Measurements from ENCODE around the gene DUSP23. TPM values are rescaled to one million over a fixed set of nuclear protein-coding genes. Genes with fewer than 3 reads are reported as not detected.

The DUSP23 gene
- polyA plus RNA-seq, 1 donor from 2014 or later, result 5.4 TPM

DNA sequence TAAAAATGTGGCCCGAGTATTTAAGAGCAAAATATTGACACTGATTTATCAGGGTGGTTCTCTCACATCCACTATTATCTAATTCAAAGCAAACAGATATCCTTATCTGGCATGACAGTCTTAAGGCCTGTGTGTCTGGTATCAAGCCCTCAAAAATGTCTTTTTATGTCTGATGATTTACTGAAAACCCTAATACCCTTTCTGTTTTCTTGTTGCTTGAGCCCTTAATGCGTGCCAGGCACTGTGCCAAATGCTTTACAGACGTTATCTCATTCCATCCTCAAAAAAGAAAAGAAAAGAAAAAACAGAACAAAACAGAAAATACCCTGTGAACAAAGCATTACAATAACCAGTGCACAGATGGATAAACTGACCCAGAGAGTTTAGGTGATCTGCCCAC, 5.7 kb downstream of the DUSP23 start:
- Histone ChIP-seq H3K9me3 (ENCODE audit: low read length) (no peaks in the 10 kb centered on the region), H3K27me3 (ENCODE audit: insufficient read depth, low read depth, low read length) (peaks cover 4% of the 10 kb centered on the region), H3K4me2 (ENCODE audit: low read length) (no peak overlapping the region), H3K4me3 (ENCODE audit: low read length) (no peak overlapping the region), H2AFZ (ENCODE audit: low read depth, low read length) (no peak overlapping the region), H4K20me1 (ENCODE audit: insufficient read depth) (no peaks in the 10 kb centered on the region), H3K79me2 (replicated peaks; ENCODE audit: insufficient read depth, low read length) (no peaks in the 10 kb centered on the region), H3K9ac (ENCODE audit: low read length) (no peak overlapping the region), H3K9me2 (ENCODE audit: insufficient read depth, low read length) (no peaks in the 10 kb centered on the region), H3K36me3 (ENCODE audit: insufficient read depth, low read length) (no peaks in the 10 kb centered on the region), H3F3A (ENCODE audit: insufficient read depth, low read length, poor library complexity, severe bottlenecking) (no peaks in the 10 kb centered on the region), H3K27ac (ENCODE audit: low read length) (no peak overlapping the region)
- TF ChIP-seq POLR2AphosphoS5 (IDR thresholded peaks at IDR 0.05) (no peak), TAF1 (IDR thresholded peaks at IDR 0.05; ENCODE audit: low read depth) (no peak), CTCF (IDR thresholded peaks at IDR 0.05; ENCODE audit: poor library complexity, severe bottlenecking) (no peak), EZH2 (IDR thresholded peaks at IDR 0.05; ENCODE audit: borderline replicate concordance, insufficient read depth, low read length, poor library complexity, severe bottlenecking) (no peak), REST (IDR thresholded peaks at IDR 0.05; ENCODE audit: borderline replicate concordance) (no peak), RAD21 (conservative IDR thresholded peaks at IDR 0.05) (no peak), MXI1 (conservative IDR thresholded peaks at IDR 0.05; ENCODE audit: poor library complexity, severe bottlenecking) (no peak), SMC3 (conservative IDR thresholded peaks at IDR 0.05; ENCODE audit: poor library complexity) (no peak), EP300 (conservative IDR thresholded peaks at IDR 0.05; ENCODE audit: poor library complexity, severe bottlenecking) (no peak)

DNA sequence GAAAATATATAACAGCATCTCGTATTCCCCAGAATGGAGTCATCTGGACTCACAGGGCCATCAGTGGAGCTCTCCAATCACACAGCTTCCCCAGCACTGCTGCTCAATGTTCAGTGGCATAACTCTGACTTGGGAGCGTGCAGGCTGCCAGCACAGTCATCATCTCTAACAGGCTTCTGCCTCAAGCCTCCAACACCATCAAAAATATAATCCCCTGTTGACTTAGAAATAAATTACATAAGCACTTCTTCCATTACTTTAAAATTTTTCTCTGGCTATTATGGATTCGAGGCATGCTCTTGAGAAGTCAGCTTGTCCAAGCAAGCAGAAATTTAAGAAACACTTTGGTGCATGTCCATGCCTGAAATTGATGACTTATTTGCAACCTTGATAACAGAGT, 6.2 kb downstream of the DUSP23 start:
- Histone ChIP-seq H3K9ac (ENCODE audit: low read length) (no peak overlapping the region), H3K4me2 (ENCODE audit: low read length) (no peak overlapping the region), H3K27me3 (ENCODE audit: insufficient read depth, low read depth, low read length) (no peaks in the 10 kb centered on the region), H3K4me3 (ENCODE audit: low read length) (no peak overlapping the region), H3K36me3 (ENCODE audit: insufficient read depth, low read length) (no peaks in the 10 kb centered on the region), H3K79me2 (replicated peaks; ENCODE audit: insufficient read depth, low read length) (no peaks in the 10 kb centered on the region), H3F3A (ENCODE audit: insufficient read depth, low read length, poor library complexity, severe bottlenecking) (no peaks in the 10 kb centered on the region), H3K27ac (ENCODE audit: low read length) (no peak overlapping the region), H2AFZ (ENCODE audit: low read depth, low read length) (no peak overlapping the region), H3K9me2 (ENCODE audit: insufficient read depth, low read length) (no peaks in the 10 kb centered on the region), H4K20me1 (ENCODE audit: insufficient read depth) (no peaks in the 10 kb centered on the region), H3K9me3 (ENCODE audit: low read length) (no peaks in the 10 kb centered on the region)
- TF ChIP-seq SMC3 (conservative IDR thresholded peaks at IDR 0.05; ENCODE audit: poor library complexity), result no peak
- no peak for TF ChIP-seq MXI1 (conservative IDR thresholded peaks at IDR 0.05; ENCODE audit: poor library complexity, severe bottlenecking)
- no peak for TF ChIP-seq TAF1 (IDR thresholded peaks at IDR 0.05; ENCODE audit: low read depth)
- no peak for TF ChIP-seq EP300 (conservative IDR thresholded peaks at IDR 0.05; ENCODE audit: poor library complexity, severe bottlenecking)
- TF ChIP-seq RAD21 (conservative IDR thresholded peaks at IDR 0.05), result no peak
- no peak for TF ChIP-seq POLR2AphosphoS5 (IDR thresholded peaks at IDR 0.05)
- TF ChIP-seq REST (IDR thresholded peaks at IDR 0.05; ENCODE audit: borderline replicate concordance), result no peak
- TF ChIP-seq CTCF (IDR thresholded peaks at IDR 0.05; ENCODE audit: poor library complexity, severe bottlenecking), result no peak
- no peak for TF ChIP-seq EZH2 (IDR thresholded peaks at IDR 0.05; ENCODE audit: borderline replicate concordance, insufficient read depth, low read length, poor library complexity, severe bottlenecking)

All from neural cell (in vitro differentiated cells).